ENCODE results near the gene TCFL5.

GRCh38 chr20:62828511-62829230 is 33.0 kb downstream of the TCFL5 start:
- TF ChIP-seq CTCF (IDR thresholded peaks at IDR 0.05; ENCODE audit: extremely low read depth in 1 of 2, insufficient read depth in 1 of 2, low read depth in 1 of 2, low read length in 2 of 2), result no peak
- no peak for TF ChIP-seq MAX (IDR thresholded peaks at IDR 0.05; ENCODE audit: insufficient read depth, insufficient read length)
- TF ChIP-seq POLR2AphosphoS5 (IDR thresholded peaks at IDR 0.05; ENCODE audit: insufficient read depth, low read depth, low read length), result no peak

All from endothelial cell of umbilical vein (primary cell).